Endothelial cell of umbilical vein (primary cell): ENCODE data around the gene C20orf173. TPM values are rescaled to one million over a fixed set of nuclear protein-coding genes. Genes with fewer than 3 reads are reported as not detected.

Source experiments
- BruUV-seq: library from RNA; stranded (reverse); fragments of 400-500 nt; replicated peaks from 2 replicates; lab custom pipeline; 2021; lab: Mats Ljungman, UMichigan
- CTCF ChIA-PET: fragments of 300-600, 350-600 bp; sonication (Branson Sonifier 250); formaldehyde crosslinking; loops from one replicate; lab custom pipeline; 2021; ENCODE audit warnings: antibody characterized with exemption, inconsistent platforms; lab: Charles Lee
- POLR2A ChIA-PET: fragments of 300-600, 350-600 bp; sonication (Branson Sonifier 250); formaldehyde crosslinking; loops from one replicate; lab custom pipeline; 2021; ENCODE audit warnings: antibody characterized with exemption, inconsistent platforms; lab: Charles Lee
- DNase-seq: peaks from one replicate; pipeline ENCODE4 v3.0.0-alpha.2; 2011; ENCODE audit warnings: low read depth, low spot score
- FAIRE-seq: peaks from 2 replicates; lab custom pipeline; 2011; peaks lifted over from hg19 to GRCh38; lab: Jason Lieb, UNC
- H2AFZ ChIP-seq: 2 replicates; pipeline ENCODE4 v1.6.0; 2012; ENCODE audit warnings: low read depth, low read length, control low read depth, inconsistent platforms
- H3K27ac ChIP-seq: 2 replicates; pipeline ENCODE4 v1.5.1; 2011; ENCODE audit warnings: low read depth, mild to moderate bottlenecking, control low read depth, low read length, moderate library complexity; ENCODE audit not compliant: insufficient read depth
- H3K27me3 ChIP-seq, 2 experiments: 2 replicates each; pipeline versions ENCODE4 v1.6.0 to v1.6.1; 2011; ENCODE audit warnings: low read length in 2 of 2, mixed read lengths in 1 of 2; ENCODE audit not compliant: control insufficient read depth in 2 of 2, insufficient read depth in 2 of 2
- H3K36me3 ChIP-seq, 2 experiments: 2 replicates in 1 of 2; 3 replicates in 1 of 2; pipeline ENCODE4 v1.5.1; 2011; ENCODE audit warnings: low read length in 2 of 2, mild to moderate bottlenecking in 1 of 2, moderate library complexity in 1 of 2; ENCODE audit not compliant: control insufficient read depth in 2 of 2, insufficient read depth in 2 of 2; ENCODE audit errors: extremely low read depth in 1 of 2
- H3K4me1 ChIP-seq: 3 replicates; pipeline ENCODE4 v1.5.1; 2011; ENCODE audit warnings: mild to moderate bottlenecking, low read length; ENCODE audit not compliant: control insufficient read depth, insufficient read depth; ENCODE audit errors: extremely low read depth
- H3K4me2 ChIP-seq: 2 replicates; pipeline ENCODE4 v1.6.1; 2011; ENCODE audit warnings: low read length, control low read depth, mixed read lengths; ENCODE audit not compliant: insufficient read depth
- H3K4me3 ChIP-seq, 3 experiments: fragments of 200-600 bp in 1 of 3; sonication (generic), shearing (Covaris generic) in 1 of 3; replicated peaks in 1 of 3; 2 replicates each; pipeline ENCODE4 v1.5.1; 2011 to 2016; ENCODE audit warnings: control low read depth in 3 of 3, low read length in 3 of 3, mild to moderate bottlenecking in 2 of 3, inconsistent platforms in 1 of 3, low read depth in 1 of 3, moderate library complexity in 1 of 3; ENCODE audit not compliant: insufficient read depth in 1 of 3
- H3K79me2 ChIP-seq: 2 replicates; pipeline ENCODE4 v1.6.0; 2012; ENCODE audit warnings: low read length, inconsistent platforms; ENCODE audit not compliant: control insufficient read depth, insufficient read depth
- H3K9ac ChIP-seq: replicated peaks from 2 replicates; pipeline ENCODE3; 2011; ENCODE audit warnings: low read length, control low read depth; ENCODE audit not compliant: insufficient read depth; ENCODE audit errors: extremely low read depth
- H3K9me1 ChIP-seq: replicated peaks from 3 replicates; pipeline ENCODE4 v1.6.0; 2011; ENCODE audit warnings: mild to moderate bottlenecking, low read length; ENCODE audit not compliant: control insufficient read depth, insufficient read depth; ENCODE audit errors: extremely low read depth
- H3K9me3 ChIP-seq: replicated peaks from 2 replicates; pipeline ENCODE4 v1.5.1; 2012; ENCODE audit warnings: low read length, inconsistent platforms; ENCODE audit not compliant: control insufficient read depth, insufficient read depth
- H4K20me1 ChIP-seq: replicated peaks from 2 replicates; pipeline ENCODE3; 2011; ENCODE audit warnings: mild to moderate bottlenecking, low read length; ENCODE audit not compliant: control insufficient read depth, insufficient read depth; ENCODE audit errors: extremely low read depth
- EZH2 ChIP-seq: IDR thresholded peaks from 2 replicates; pipeline ENCODE4 v1.6.1; 2012; ENCODE audit warnings: borderline replicate concordance, low read depth, mild to moderate bottlenecking, moderate library complexity, low read length, inconsistent platforms; ENCODE audit not compliant: severe bottlenecking
- FOS ChIP-seq: IDR thresholded peaks from 2 replicates; pipeline ENCODE4 v1.6.1; 2011; ENCODE audit warnings: mild to moderate bottlenecking, low read length, moderate library complexity, borderline replicate concordance; ENCODE audit not compliant: insufficient read depth
- JUN ChIP-seq: IDR thresholded peaks from 2 replicates; pipeline ENCODE4 v1.6.1; 2011; ENCODE audit warnings: borderline replicate concordance, low read depth; ENCODE audit not compliant: insufficient read length, insufficient read depth
- POLR2AphosphoS5 ChIP-seq: IDR thresholded peaks from 2 replicates; pipeline ENCODE4 v1.6.1; 2012; ENCODE audit warnings: low read depth, mild to moderate bottlenecking, control low read depth, low read length, moderate library complexity; ENCODE audit not compliant: insufficient read depth
- dilution Hi-C: fragments of 300-500 bp; cut with MboI; formaldehyde crosslinking; loops from one replicate; pipeline ENCODE4 v1.15.0; 2019; ENCODE audit warnings: low sequenced_read_pairs; ENCODE audit not compliant: extremely low pct_ligation_motif_present
- intact Hi-C: fragments of 100-400 bp; cut with micrococcal nuclease; formaldehyde crosslinking; loops from one replicate; pipeline ENCODE4 v1.10.0; 2022
- polyA plus RNA-seq, 4 experiments: library from polyadenylated mRNA; depleted of rRNA in 3 of 4; stranded (reverse) in 3 of 4; unstranded in 1 of 4; fragments of >200 nt; gene quantifications; 2 replicates each; pipeline versions ENCODE4 v1.2.1 to v1.2.3, GENCODE V29; 2011 to 2012; ENCODE audit warnings: missing spikeins in 1 of 4
- total RNA-seq: library from RNA; stranded (reverse); gene quantifications from 2 replicates; pipeline ENCODE4 v1.2.3, GENCODE V29; 2021
- TF ChIP-seq, protein P1 (sequence below), 2 donors: IDR thresholded peaks; 1 replicate in 1 of 2; 2 replicates in 1 of 2; pipeline ENCODE4 v1.5.1; 2011; ENCODE audit warnings: low read length in 2 of 2, mild to moderate bottlenecking in 2 of 2, moderate library complexity in 2 of 2, control low read depth in 1 of 2, inconsistent platforms in 1 of 2, low read depth in 1 of 2; ENCODE audit not compliant: insufficient read depth in 1 of 2; ENCODE audit errors: extremely low read depth in 1 of 2

C20orf173 gene
- total and polyA plus RNA-seq, 2 donors (not counting 3 experiments of a cell fraction or from before 2014, with no cell fraction given), result not detected

GRCh38 chr20:35508493-35509218, 20.8 kb downstream of the C20orf173 start:
- TF ChIP-seq JUN, result no peak
- no peak for TF ChIP-seq POLR2AphosphoS5
- TF ChIP-seq, protein P1, sequence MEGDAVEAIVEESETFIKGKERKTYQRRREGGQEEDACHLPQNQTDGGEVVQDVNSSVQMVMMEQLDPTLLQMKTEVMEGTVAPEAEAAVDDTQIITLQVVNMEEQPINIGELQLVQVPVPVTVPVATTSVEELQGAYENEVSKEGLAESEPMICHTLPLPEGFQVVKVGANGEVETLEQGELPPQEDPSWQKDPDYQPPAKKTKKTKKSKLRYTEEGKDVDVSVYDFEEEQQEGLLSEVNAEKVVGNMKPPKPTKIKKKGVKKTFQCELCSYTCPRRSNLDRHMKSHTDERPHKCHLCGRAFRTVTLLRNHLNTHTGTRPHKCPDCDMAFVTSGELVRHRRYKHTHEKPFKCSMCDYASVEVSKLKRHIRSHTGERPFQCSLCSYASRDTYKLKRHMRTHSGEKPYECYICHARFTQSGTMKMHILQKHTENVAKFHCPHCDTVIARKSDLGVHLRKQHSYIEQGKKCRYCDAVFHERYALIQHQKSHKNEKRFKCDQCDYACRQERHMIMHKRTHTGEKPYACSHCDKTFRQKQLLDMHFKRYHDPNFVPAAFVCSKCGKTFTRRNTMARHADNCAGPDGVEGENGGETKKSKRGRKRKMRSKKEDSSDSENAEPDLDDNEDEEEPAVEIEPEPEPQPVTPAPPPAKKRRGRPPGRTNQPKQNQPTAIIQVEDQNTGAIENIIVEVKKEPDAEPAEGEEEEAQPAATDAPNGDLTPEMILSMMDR (IDR thresholded peaks at IDR 0.05; ENCODE audit: extremely low read depth in 1 of 2, insufficient read depth in 1 of 2, low read depth in 1 of 2, low read length in 2 of 2), result no peak
- no peak for TF ChIP-seq FOS
- no peak for TF ChIP-seq EZH2
- H2AFZ ChIP-seq, result no peak overlapping the region

More at GRCh38 chr20:35508493-35509218, 20.8 kb downstream of the C20orf173 start:
- no peak overlapping the region for H3K4me3 ChIP-seq
- no peaks in the 10 kb centered on the region for H3K79me2 ChIP-seq
- ChIA-PET POLR2A (no interaction called here), CTCF (interaction anchor here (0.6 kb wide), 1 partner anchor 453 kb away, joined by 3 read pairs; no protein-coding TSS in a partner anchor)
- H4K20me1 ChIP-seq, result no peaks in the 10 kb centered on the region
- no peaks in the 10 kb centered on the region for H3K4me1 ChIP-seq
- intact Hi-C loops (no loop called here), dilution Hi-C loops (no loop called here)
- H3K27me3 ChIP-seq, result no peaks in the 10 kb centered on the region
- no peak overlapping the region for H3K4me2 ChIP-seq
- peaks cover 0 to 32% of the 10 kb centered on the region in 2 experiments for H3K36me3 ChIP-seq
- H3K9me1 ChIP-seq, result no peaks in the 10 kb centered on the region
- H3K27ac ChIP-seq, result no peak overlapping the region
- no peak overlapping the region for H3K9ac ChIP-seq
- FAIRE-seq (no peak), DNase-seq (no peak)
- BruUV-seq, result no TSS peak
- no peaks in the 10 kb centered on the region for H3K9me3 ChIP-seq
